Mesenchymal stem cell (in vitro differentiated cells and primary cell): ENCODE data around the gene RABEP1.

Experiments
- DNase-seq: peaks from one replicate; pipeline ENCODE4 v3.0.0-alpha.2; 2013
- H2AFZ ChIP-seq: one replicate; pipeline ENCODE4 v1.6.1; 2013; ENCODE audit warnings: low read depth, mild to moderate bottlenecking, control low read depth, inconsistent platforms, low read length, moderate library complexity
- H2AK5ac ChIP-seq: 2 replicates; pipeline ENCODE4 v1.6.1; 2013; ENCODE audit warnings: low read length, moderate library complexity, mild to moderate bottlenecking, inconsistent platforms; ENCODE audit not compliant: severe bottlenecking
- H2BK120ac ChIP-seq: one replicate; pipeline ENCODE4 v1.6.1; 2013; ENCODE audit warnings: low read depth, mild to moderate bottlenecking, inconsistent platforms, low read length, moderate library complexity
- H2BK12ac ChIP-seq, 2 experiments: one replicate each; pipeline ENCODE4 v1.6.1; 2013; ENCODE audit warnings: inconsistent platforms in 2 of 2, low read length in 2 of 2, mild to moderate bottlenecking in 2 of 2, moderate library complexity in 2 of 2, control low read depth in 1 of 2
- H2BK15ac ChIP-seq: one replicate; pipeline ENCODE4 v1.6.1; 2013; ENCODE audit warnings: mild to moderate bottlenecking, low read depth, inconsistent platforms; ENCODE audit not compliant: poor library complexity, severe bottlenecking
- H2BK5ac ChIP-seq: 2 replicates; pipeline ENCODE4 v1.6.1; 2013; ENCODE audit warnings: low read depth, mild to moderate bottlenecking, low read length, control low read depth, inconsistent platforms; ENCODE audit not compliant: poor library complexity, severe bottlenecking
- H3K14ac ChIP-seq, 2 experiments: one replicate each; pipeline ENCODE4 v1.6.1; 2013; ENCODE audit warnings: inconsistent platforms in 2 of 2, low read length in 2 of 2, control low read depth in 1 of 2, mild to moderate bottlenecking in 1 of 2, moderate library complexity in 1 of 2
- H3K18ac ChIP-seq, 2 experiments: one replicate each; pipeline ENCODE4 v1.6.1; 2013; ENCODE audit warnings: inconsistent platforms in 2 of 2, low read length in 2 of 2, control low read depth in 1 of 2, low read depth in 1 of 2, mild to moderate bottlenecking in 1 of 2
- H3K23ac ChIP-seq, 2 experiments: one replicate each; pipeline ENCODE4 v1.6.1; 2013; ENCODE audit warnings: inconsistent platforms in 2 of 2, low read length in 2 of 2, mild to moderate bottlenecking in 2 of 2, moderate library complexity in 2 of 2, control low read depth in 1 of 2
- H3K27ac ChIP-seq: 2 replicates; pipeline ENCODE4 v1.5.1; 2013; ENCODE audit warnings: mild to moderate bottlenecking, moderate library complexity, low read length, control low read depth, inconsistent platforms; ENCODE audit not compliant: poor library complexity, severe bottlenecking
- H3K27me3 ChIP-seq, 2 experiments: 2 replicates each; pipeline versions ENCODE4 v1.6.1 to v1.7.0; 2013; ENCODE audit warnings: low read length in 2 of 2, mild to moderate bottlenecking in 2 of 2, moderate library complexity in 2 of 2, control low read depth in 1 of 2, inconsistent platforms in 1 of 2; ENCODE audit not compliant: control insufficient read depth in 1 of 2, insufficient read depth in 1 of 2
- H3K36me3 ChIP-seq, 2 experiments: 2 replicates each; pipeline versions ENCODE4 v1.6.1 to v1.7.0; 2013; ENCODE audit warnings: low read length in 2 of 2, control low read depth in 1 of 2, inconsistent platforms in 1 of 2, low read depth in 1 of 2, mild to moderate bottlenecking in 1 of 2; ENCODE audit not compliant: insufficient read depth in 2 of 2, control insufficient read depth in 1 of 2
- H3K4ac ChIP-seq, 2 experiments: one replicate each; pipeline ENCODE4 v1.6.1; 2013; ENCODE audit warnings: inconsistent platforms in 2 of 2, low read length in 2 of 2, mild to moderate bottlenecking in 2 of 2, moderate library complexity in 2 of 2, control low read depth in 1 of 2, low read depth in 1 of 2
- H3K4me1 ChIP-seq: 2 replicates; pipeline ENCODE4 v1.6.1; 2013; ENCODE audit warnings: low read depth, low read length, control low read depth; ENCODE audit not compliant: control insufficient read depth, insufficient read depth
- H3K4me2 ChIP-seq: 2 replicates; pipeline ENCODE4 v1.6.1; 2013; ENCODE audit warnings: low read length, mild to moderate bottlenecking, inconsistent platforms; ENCODE audit not compliant: poor library complexity, severe bottlenecking
- H3K4me3 ChIP-seq, 2 experiments: 2 replicates each; pipeline versions ENCODE4 v1.5.1 to v1.7.0; 2013; ENCODE audit warnings: low read length in 2 of 2, mild to moderate bottlenecking in 2 of 2, control low read depth in 1 of 2, low read depth in 1 of 2; ENCODE audit not compliant: insufficient read depth in 1 of 2
- H3K79me1 ChIP-seq: replicated peaks from 2 replicates; pipeline ENCODE4 v1.6.1; 2013; ENCODE audit warnings: mild to moderate bottlenecking, control low read depth, low read length, inconsistent platforms; ENCODE audit not compliant: poor library complexity, severe bottlenecking
- H3K9ac ChIP-seq: 2 replicates; pipeline ENCODE4 v1.7.0; 2013; ENCODE audit warnings: mild to moderate bottlenecking, low read length, moderate library complexity
- H3K9me3 ChIP-seq: 2 replicates; pipeline ENCODE4 v1.7.0; 2013; ENCODE audit warnings: mild to moderate bottlenecking, low read length; ENCODE audit not compliant: control insufficient read depth
- H4K8ac ChIP-seq: one replicate; pipeline ENCODE4 v1.6.1; 2013; ENCODE audit warnings: inconsistent platforms, mild to moderate bottlenecking, low read length, moderate library complexity
- H4K91ac ChIP-seq: one replicate; pipeline ENCODE4 v1.6.1; 2013; ENCODE audit warnings: mild to moderate bottlenecking, low read length, inconsistent platforms
- WGBS: methylation state at CpG from one replicate; pipeline ENCODE4 v1.1.7; 2013; ENCODE audit warnings: mixed read lengths; 5-methylcytosine and 5-hydroxymethylcytosine counted together

The RABEP1 gene

DNA sequence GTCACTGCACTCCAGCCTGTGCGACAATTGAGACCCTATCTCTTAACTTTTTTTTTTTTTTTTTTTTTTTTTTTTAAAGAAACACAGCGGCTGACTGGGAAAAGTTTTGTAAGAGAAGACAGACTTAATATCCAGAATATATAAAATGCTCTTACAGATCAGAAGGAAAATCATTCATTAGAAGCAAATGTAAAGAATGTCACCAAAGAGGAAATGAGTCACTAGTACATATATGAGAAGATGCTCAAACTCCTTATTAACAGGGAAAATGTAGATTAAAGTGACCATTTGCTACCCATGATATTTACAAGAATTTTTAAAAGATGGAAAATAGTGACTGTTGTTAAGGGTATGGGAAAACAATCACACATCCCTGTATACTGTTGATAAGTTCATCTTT lies 48.9 kb downstream of the RABEP1 start:
- Histone ChIP-seq H4K8ac (no peak overlapping the region), H4K91ac (no peak overlapping the region), H2BK12ac (no peak overlapping the region), H3K23ac (no peak overlapping the region), H2BK120ac (no peak overlapping the region), H2AK5ac (no peak overlapping the region), H3K4ac (no peak overlapping the region), H2BK5ac (no peak overlapping the region), H2BK15ac (no peak overlapping the region), H3K9me3 (no peaks in the 10 kb centered on the region), H3K4me2 (no peak overlapping the region), H3K79me1 (peaks cover 13% of the 10 kb centered on the region), H3K9ac (no peak overlapping the region), H3K36me3 (peaks cover 4 to 34% of the 10 kb centered on the region in 2 experiments), H3K4me3 (no peak overlapping the region), H3K4me1 (peaks cover 3% of the 10 kb centered on the region), H3K14ac (no peak overlapping the region), H3K27me3 (no peaks in the 10 kb centered on the region), H3K27ac (no peak overlapping the region), H2AFZ (no peak overlapping the region), H3K18ac (no peak overlapping the region)
- no CpG with 5 or more reads among the region's 2 CpGs for WGBS
- no peak for DNase-seq

DNA sequence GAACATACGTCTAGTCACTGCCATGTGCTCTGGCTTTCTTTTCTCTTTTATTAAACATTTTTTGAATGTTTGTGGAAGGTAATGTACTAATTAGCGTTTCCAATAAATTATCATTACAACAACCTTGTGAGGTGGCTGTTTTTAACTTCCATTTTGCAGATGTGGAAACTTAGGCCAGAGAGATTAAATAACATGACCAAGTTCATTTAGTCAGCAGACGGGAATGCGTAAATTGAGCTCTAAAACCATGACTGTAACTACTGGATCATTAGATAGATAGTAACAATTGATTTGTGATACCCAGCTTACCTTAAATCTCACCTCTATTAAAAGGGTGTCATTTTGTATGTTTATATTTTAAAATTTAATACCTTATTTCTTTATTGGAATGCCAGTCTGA lies 49.4 kb downstream of the RABEP1 start:
- H2BK12ac ChIP-seq: no peak overlapping the region
- H3K9ac ChIP-seq: no peak overlapping the region
- H3K27me3 ChIP-seq: no peaks in the 10 kb centered on the region
- H2BK120ac ChIP-seq: no peak overlapping the region
- H4K91ac ChIP-seq: no peak overlapping the region
- no peak overlapping the region for H2AK5ac ChIP-seq
- H3K36me3 ChIP-seq: peaks cover 4 to 37% of the 10 kb centered on the region in 2 experiments
- H2BK5ac ChIP-seq: no peak overlapping the region
- no peak overlapping the region for H3K4ac ChIP-seq
- no peak overlapping the region for H4K8ac ChIP-seq
- no peaks in the 10 kb centered on the region for H3K9me3 ChIP-seq
- peaks cover 3% of the 10 kb centered on the region for H3K4me1 ChIP-seq
- H3K79me1 ChIP-seq: peaks cover 13% of the 10 kb centered on the region
- H3K4me3 ChIP-seq: no peak overlapping the region
- no peak overlapping the region for H2AFZ ChIP-seq
- WGBS: no CpG with 5 or more reads among the region's 4 CpGs
- no peak overlapping the region for H2BK15ac ChIP-seq
- H3K23ac ChIP-seq: no peak overlapping the region
- H3K27ac ChIP-seq: no peak overlapping the region
- H3K4me2 ChIP-seq: no peak overlapping the region
- no peak overlapping the region for H3K14ac ChIP-seq
- no peak overlapping the region for H3K18ac ChIP-seq
- DNase-seq: no peak

GRCh38 chr17:5344914-5345313 lies 62.8 kb downstream of the RABEP1 start:
- H3K23ac ChIP-seq: no peak overlapping the region
- no peak overlapping the region for H2BK120ac ChIP-seq
- no peak overlapping the region for H2BK12ac ChIP-seq
- no peak overlapping the region for H4K91ac ChIP-seq
- H3K14ac ChIP-seq: no peak overlapping the region
- H3K9me3 ChIP-seq: no peaks in the 10 kb centered on the region
- no peak overlapping the region for H2BK5ac ChIP-seq
- peaks cover 5% of the 10 kb centered on the region for H3K79me1 ChIP-seq
- H4K8ac ChIP-seq: no peak overlapping the region
- no peak overlapping the region for H2BK15ac ChIP-seq
- no peak overlapping the region for H3K4me2 ChIP-seq
- no peak overlapping the region for H3K27ac ChIP-seq
- peaks cover 19 to 68% of the 10 kb centered on the region in 2 experiments for H3K36me3 ChIP-seq
- no peaks in the 10 kb centered on the region for H3K27me3 ChIP-seq
- H2AK5ac ChIP-seq: no peak overlapping the region
- no peak overlapping the region for H3K9ac ChIP-seq
- no peak for DNase-seq
- H3K4me1 ChIP-seq: peaks cover 1% of the 10 kb centered on the region
- H2AFZ ChIP-seq: no peak overlapping the region
- no peak overlapping the region for H3K4me3 ChIP-seq
- no peak overlapping the region for H3K4ac ChIP-seq
- H3K18ac ChIP-seq: no peak overlapping the region
- 98% methylated on average over 8 of the region's 9 CpGs for WGBS

GRCh38 chr17:5352681-5353289 lies 70.7 kb downstream of the RABEP1 start:
- H3K4ac ChIP-seq: no peak overlapping the region
- H3K79me1 ChIP-seq: peaks cover 11% of the 10 kb centered on the region
- no peaks in the 10 kb centered on the region for H3K9me3 ChIP-seq
- H3K4me2 ChIP-seq: no peak overlapping the region
- no peaks in the 10 kb centered on the region for H3K4me1 ChIP-seq
- no peak overlapping the region for H2AFZ ChIP-seq
- no peak overlapping the region for H3K18ac ChIP-seq
- H3K23ac ChIP-seq: no peak overlapping the region
- peaks cover 26 to 85% of the 10 kb centered on the region in 2 experiments for H3K36me3 ChIP-seq
- H4K91ac ChIP-seq: no peak overlapping the region
- no peak overlapping the region for H2BK15ac ChIP-seq
- H3K27me3 ChIP-seq: no peaks in the 10 kb centered on the region
- H3K4me3 ChIP-seq: no peak overlapping the region
- no peak overlapping the region for H2AK5ac ChIP-seq
- H4K8ac ChIP-seq: no peak overlapping the region
- H2BK12ac ChIP-seq: no peak overlapping the region
- no peak overlapping the region for H3K27ac ChIP-seq
- 96% methylated on average over 4 of the region's 4 CpGs for whole genome bisulfite sequencing
- H3K14ac ChIP-seq: no peak overlapping the region
- no peak overlapping the region for H2BK120ac ChIP-seq
- H2BK5ac ChIP-seq: no peak overlapping the region
- no peak overlapping the region for H3K9ac ChIP-seq
- no peak for DNase-seq
